PC-3 (cell line): Measurements from ENCODE around the gene COX7A2L.

Experiments used
- CTCF ChIP-seq: fragments of 300-600 bp; sonication (generic); conservative IDR thresholded peaks from 2 replicates; pipeline ENCODE4 v1.5.1; 2017; ENCODE audit warnings: antibody characterized with exemption, low read depth, mild to moderate bottlenecking, low read length
- EZH2 ChIP-seq: fragments of 300-600 bp; sonication (generic); IDR thresholded peaks from one replicate; pipeline ENCODE4 v1.6.1; 2017; ENCODE audit warnings: antibody characterized with exemption, mild to moderate bottlenecking, low read length; ENCODE audit not compliant: unreplicated experiment

GRCh38 chr2:42382144-42382543 is 21.1 kb upstream of the COX7A2L start:
- TF ChIP-seq CTCF, result no peak
- TF ChIP-seq EZH2, result no peak
